GM18502 (cell line): ENCODE results near the gene PRRT3.

Source experiments
- ATAC-seq: cut with Tn5 transposase; IDR thresholded peaks from one replicate; pipeline ENCODE4 v1.9.1; 2021; ENCODE audit warnings: mild to moderate bottlenecking; ENCODE audit not compliant: unreplicated experiment, poor library complexity

The PRRT3 gene

GRCh38 chr3:9928158-9928557 is 24.1 kb downstream of the PRRT3 start:
- ATAC-seq = no peak

GRCh38 chr3:9918261-9919038 is 33.8 kb downstream of the PRRT3 start:
- no peak for ATAC-seq

- no peak for ATAC-seq
Observed at GRCh38 chr3:9917820-9918219, 34.4 kb downstream of the PRRT3 start.

- ATAC-seq = no peak
Observed at GRCh38 chr3:9916734-9917680, 35.2 kb downstream of the PRRT3 start, which contains the start of gene IL17RC. Gene IL17RC, plus strand, starts transcription at chr3:9917098. Its CDS starts 218 bp downstream, at chr3:9917316.

- no peak for ATAC-seq
Observed at GRCh38 chr3:9916346-9916733, 35.9 kb downstream of the PRRT3 start.

GRCh38 chr3:9915254-9916141 is 36.7 kb downstream of the PRRT3 start:
- no peak for ATAC-seq

- no peak for ATAC-seq
Observed at GRCh38 chr3:9914559-9915253, 37.5 kb downstream of the PRRT3 start.

- no peak for ATAC-seq
Observed at GRCh38 chr3:9914011-9914410, 38.2 kb downstream of the PRRT3 start.

GRCh38 chr3:9913601-9914000 is 38.6 kb downstream of the PRRT3 start:
- no peak for ATAC-seq

- no peak for ATAC-seq
Observed at GRCh38 chr3:9912294-9912935, 39.8 kb downstream of the PRRT3 start.

- no peak for ATAC-seq
Observed at GRCh38 chr3:9911863-9912262, 40.3 kb downstream of the PRRT3 start.

GRCh38 chr3:9909221-9910013 is 42.8 kb downstream of the PRRT3 start:
- ATAC-seq = no peak

- ATAC-seq = no peak
Observed at GRCh38 chr3:9908286-9908685, 43.9 kb downstream of the PRRT3 start.

GRCh38 chr3:9906480-9906879 is 45.7 kb downstream of the PRRT3 start:
- ATAC-seq = no peak

- ATAC-seq = no peak
Observed at GRCh38 chr3:9903904-9904303, 48.3 kb downstream of the PRRT3 start.

GRCh38 chr3:9903238-9903624 is 49.0 kb downstream of the PRRT3 start:
- no peak for ATAC-seq

GRCh38 chr3:9902372-9903237 is 49.6 kb downstream of the PRRT3 start, which contains the start of gene IL17RE:
Gene IL17RE, plus strand, starts transcription at chr3:9902848. Its CDS starts 85 bp downstream, at chr3:9902933.
- ATAC-seq = no peak
